Sigmoid colon (tissue), 7 donors: ENCODE data around the gene KRTAP10-3. TPM values are rescaled to one million over a fixed set of nuclear protein-coding genes. Genes with fewer than 3 reads are reported as not detected.

Experiments
- DNase-seq: peaks from one replicate; pipeline ENCODE4 v3.0.0-alpha.2; 2019
- H3K27ac ChIP-seq, 4 donors: fragments of 200-600 bp; sonication (generic); one replicate each; pipeline ENCODE4 v1.5.1; 2016 to 2019; ENCODE audit warnings: mild to moderate bottlenecking in 1 of 4
- H3K27me3 ChIP-seq, 3 donors: fragments of 200-600 bp; sonication (generic); one replicate each; pipeline ENCODE4 v1.5.1; 2019; ENCODE audit warnings: mild to moderate bottlenecking in 1 of 3
- H3K36me3 ChIP-seq, 4 donors: fragments of 200-600 bp; sonication (generic); one replicate each; pipeline ENCODE4 v1.5.1; 2016 to 2019
- H3K4me1 ChIP-seq, 4 donors: fragments of 200-600 bp; sonication (generic); one replicate each; pipeline ENCODE4 v1.5.1; 2017 to 2019
- H3K4me3 ChIP-seq, 4 donors: fragments of 200-600 bp; sonication (generic); one replicate each; pipeline ENCODE4 v1.5.1; 2017 to 2019; ENCODE audit warnings: mild to moderate bottlenecking in 2 of 4, moderate library complexity in 1 of 4
- H3K9me3 ChIP-seq, 4 donors: fragments of 200-600 bp in 3 of 4; sonication (generic) in 3 of 4; one replicate each; pipeline versions ENCODE4 v1.5.1 to v1.6.1; 2013 to 2019
- EP300 ChIP-seq, 4 donors: sonication (generic); formaldehyde crosslinking; IDR thresholded peaks; one replicate each; pipeline ENCODE4 v1.6.1; 2017; ENCODE audit warnings: antibody characterized with exemption in 4 of 4
- POLR2A ChIP-seq, 2 donors: fragments of 450-650 bp; IDR thresholded peaks; one replicate each; pipeline ENCODE4 v1.6.1; 2016; ENCODE audit warnings: antibody characterized with exemption in 2 of 2, mild to moderate bottlenecking in 2 of 2, moderate library complexity in 2 of 2
- POLR2AphosphoS5 ChIP-seq, 4 donors: sonication (generic); formaldehyde crosslinking; IDR thresholded peaks; one replicate each; pipeline ENCODE4 v1.6.1; 2017; ENCODE audit warnings: antibody characterized with exemption in 4 of 4
- WGBS, 2 donors: extraction: QIAGEN DNeasy Blood & Tissue Kit; methylation state at CpG; one replicate each; pipeline ENCODE4 v1.1.7; 2013; 5-methylcytosine and 5-hydroxymethylcytosine counted together
- intact Hi-C: fragments of 100-400 bp; cut with DNase I; formaldehyde crosslinking; loops from one replicate; pipeline ENCODE4 v1.15.1; 2023
- polyA plus RNA-seq, 3 donors: library from polyadenylated mRNA; stranded (reverse); fragments of 200-250 nt; gene quantifications; one replicate each; pipeline ENCODE4 v1.2.3, GENCODE V29; 2013
- total RNA-seq, 4 donors: library from RNA; depleted of rRNA; stranded (reverse); fragments of >200 nt; gene quantifications; one replicate each; pipeline ENCODE4 v1.1.0, GENCODE V29; 2016
- TF ChIP-seq, protein P1 (sequence below), 4 experiments: fragments of 450-650 bp in 3 of 4; fragments of 200-600 bp in 1 of 4; IDR thresholded peaks; one replicate each; pipeline ENCODE4 v1.5.1; 2016 to 2019; ENCODE audit warnings: antibody characterized with exemption in 4 of 4, mild to moderate bottlenecking in 3 of 4, moderate library complexity in 2 of 4
- donor health status: healthy with polysubstance abuse.
- donor health status: Bipolar disorder and iron deficiency.
- donor health status: healthy.

Gene KRTAP10-3
- total and polyA plus RNA-seq, 7 donors, result 0.66 TPM; not detected in 6

DNA sequence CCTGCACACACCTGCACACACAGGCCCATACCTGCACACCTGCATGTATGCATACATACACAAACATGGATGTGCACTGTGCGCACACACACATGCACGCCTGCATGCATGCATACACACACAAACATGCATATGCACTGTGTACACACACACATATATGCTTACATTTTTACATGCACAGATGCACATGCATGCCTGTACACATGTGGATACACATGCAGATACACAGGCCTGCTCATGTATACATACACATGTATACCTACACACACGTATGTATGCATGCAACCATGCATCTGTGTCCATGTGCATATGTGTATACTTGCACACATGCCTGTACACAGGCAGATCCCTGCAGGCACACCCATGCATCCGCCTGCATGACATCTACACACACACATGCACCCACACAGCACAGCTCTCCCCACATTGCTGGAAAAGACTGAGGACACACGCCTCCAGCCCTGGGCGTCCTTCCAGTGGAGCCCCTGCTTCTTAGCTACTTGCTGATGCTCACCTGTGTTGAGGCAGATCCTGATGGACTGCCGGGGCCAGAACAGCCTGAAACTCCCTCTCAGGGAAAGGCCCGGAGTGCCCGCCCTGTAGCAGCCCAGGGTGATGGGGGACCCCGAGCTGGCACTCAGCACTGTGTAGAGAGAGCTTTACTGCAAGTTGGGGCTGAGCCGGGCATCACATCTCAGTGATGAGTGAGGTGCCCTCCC lies 47.2 kb downstream of the KRTAP10-3 start:
- peaks cover 0 to 9% (median 3%) of the 10 kb centered on the region in 4 donors for H3K4me1 ChIP-seq
- no peak overlapping the region for H3K27ac ChIP-seq
- 86 to 91% methylated on average over 11 of the region's 11 CpGs for WGBS, 2 donors
- intact Hi-C loops, result no loop called here
- no peaks in the 10 kb centered on the region for H3K36me3 ChIP-seq
- no peaks in the 10 kb centered on the region for H3K9me3 ChIP-seq
- no peak overlapping the region for H3K4me3 ChIP-seq
- TF ChIP-seq, protein P1, sequence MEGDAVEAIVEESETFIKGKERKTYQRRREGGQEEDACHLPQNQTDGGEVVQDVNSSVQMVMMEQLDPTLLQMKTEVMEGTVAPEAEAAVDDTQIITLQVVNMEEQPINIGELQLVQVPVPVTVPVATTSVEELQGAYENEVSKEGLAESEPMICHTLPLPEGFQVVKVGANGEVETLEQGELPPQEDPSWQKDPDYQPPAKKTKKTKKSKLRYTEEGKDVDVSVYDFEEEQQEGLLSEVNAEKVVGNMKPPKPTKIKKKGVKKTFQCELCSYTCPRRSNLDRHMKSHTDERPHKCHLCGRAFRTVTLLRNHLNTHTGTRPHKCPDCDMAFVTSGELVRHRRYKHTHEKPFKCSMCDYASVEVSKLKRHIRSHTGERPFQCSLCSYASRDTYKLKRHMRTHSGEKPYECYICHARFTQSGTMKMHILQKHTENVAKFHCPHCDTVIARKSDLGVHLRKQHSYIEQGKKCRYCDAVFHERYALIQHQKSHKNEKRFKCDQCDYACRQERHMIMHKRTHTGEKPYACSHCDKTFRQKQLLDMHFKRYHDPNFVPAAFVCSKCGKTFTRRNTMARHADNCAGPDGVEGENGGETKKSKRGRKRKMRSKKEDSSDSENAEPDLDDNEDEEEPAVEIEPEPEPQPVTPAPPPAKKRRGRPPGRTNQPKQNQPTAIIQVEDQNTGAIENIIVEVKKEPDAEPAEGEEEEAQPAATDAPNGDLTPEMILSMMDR (IDR thresholded peaks at IDR 0.05), result no peak
- TF ChIP-seq EP300 (IDR thresholded peaks at IDR 0.05), result no peak
- no peak for TF ChIP-seq POLR2A (IDR thresholded peaks at IDR 0.05)
- TF ChIP-seq POLR2AphosphoS5 (IDR thresholded peaks at IDR 0.05), result no peak
- H3K27me3 ChIP-seq, result peaks cover 3 to 36% (median 15%) of the 10 kb centered on the region in 3 donors
- no peak for DNase-seq

DNA sequence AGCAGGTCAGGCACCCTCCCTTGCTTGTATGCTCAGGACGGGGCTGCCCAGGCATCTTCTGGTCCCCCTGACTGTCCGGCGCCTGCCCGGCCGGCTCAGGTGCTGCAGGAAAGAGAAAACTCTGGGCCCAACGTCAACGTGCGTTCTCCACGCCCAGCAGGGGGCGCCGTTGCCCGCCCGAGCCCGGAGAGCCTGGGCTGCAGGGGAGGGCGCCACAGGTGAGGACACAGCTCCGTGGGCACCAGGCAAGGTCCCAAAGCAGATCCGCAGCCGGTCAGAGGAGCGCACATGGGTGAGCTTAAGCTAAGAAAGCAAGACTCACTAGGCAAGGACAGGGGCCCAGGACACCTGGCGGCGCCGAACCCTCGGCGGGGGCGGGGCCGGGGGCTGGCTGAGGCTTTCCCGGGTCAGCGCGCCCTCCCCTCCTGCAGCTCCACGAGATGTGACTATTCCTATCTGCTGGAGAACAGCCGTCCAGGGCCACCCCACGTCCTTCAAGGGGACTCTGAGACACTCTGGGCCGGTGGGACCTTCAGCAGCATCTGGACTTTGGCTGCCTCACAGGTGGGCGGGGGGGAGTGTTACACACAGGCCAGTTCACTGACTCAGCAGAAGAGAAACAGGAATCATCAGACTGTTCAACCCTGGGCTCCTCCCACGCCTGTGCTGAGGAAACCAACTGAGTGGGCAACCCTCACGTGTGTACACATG lies 47.9 kb downstream of the KRTAP10-3 start:
- H3K27ac ChIP-seq, result no peak overlapping the region
- peaks cover 0 to 9% (median 3%) of the 10 kb centered on the region in 4 donors for H3K4me1 ChIP-seq
- TF ChIP-seq, protein P1 (IDR thresholded peaks at IDR 0.05), result peak; percentile 24 to 71 (median 55)
- TF ChIP-seq POLR2A (IDR thresholded peaks at IDR 0.05), result no peak
- no peak for TF ChIP-seq POLR2AphosphoS5 (IDR thresholded peaks at IDR 0.05)
- WGBS, 2 donors, result 4 to 10% methylated on average over 36 of the region's 36 CpGs
- intact Hi-C loops, result loop anchor here (1.0 kb wide), 1 partner anchor 283 kb away; no protein-coding TSS in a partner anchor
- DNase-seq, result no peak
- no peak overlapping the region for H3K4me3 ChIP-seq
- no peaks in the 10 kb centered on the region for H3K36me3 ChIP-seq
- no peaks in the 10 kb centered on the region for H3K9me3 ChIP-seq
- H3K27me3 ChIP-seq, result peaks cover 3 to 42% (median 15%) of the 10 kb centered on the region in 3 donors

DNA sequence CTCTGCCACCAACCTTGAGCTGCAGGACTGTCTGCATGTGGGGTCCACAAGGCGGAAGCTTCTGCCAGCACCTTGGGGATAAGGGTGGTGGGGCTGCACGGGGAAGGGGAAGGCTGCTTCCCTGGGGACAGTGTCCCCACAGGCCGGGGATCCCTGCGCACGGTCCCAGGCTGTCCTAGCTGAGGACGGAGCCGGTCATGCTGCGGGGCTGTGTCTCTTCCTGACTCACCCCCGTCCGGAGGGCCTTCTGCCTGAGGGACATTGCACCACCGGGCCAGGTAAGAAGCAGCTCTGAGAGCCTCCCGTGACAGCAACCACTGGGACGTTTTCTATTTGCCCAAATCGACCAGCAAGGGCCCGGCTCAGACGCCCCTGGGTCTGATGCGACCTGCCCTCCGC lies 48.5 kb downstream of the KRTAP10-3 start:
- TF ChIP-seq, protein P1 (IDR thresholded peaks at IDR 0.05), result no peak
- TF ChIP-seq POLR2A (IDR thresholded peaks at IDR 0.05), result no peak
- TF ChIP-seq POLR2AphosphoS5 (IDR thresholded peaks at IDR 0.05), result no peak
- TF ChIP-seq EP300 (IDR thresholded peaks at IDR 0.05), result no peak
- H3K4me1 ChIP-seq, result peaks cover 0 to 9% (median 3%) of the 10 kb centered on the region in 4 donors
- H3K27ac ChIP-seq, result no peak overlapping the region
- no peaks in the 10 kb centered on the region for H3K36me3 ChIP-seq
- H3K9me3 ChIP-seq, result no peaks in the 10 kb centered on the region
- 42 to 59% methylated on average over 18 of the region's 18 CpGs for WGBS, 2 donors
- intact Hi-C loops, result loop anchor here (1.0 kb wide), 1 partner anchor 283 kb away; no protein-coding TSS in a partner anchor
- DNase-seq, result no peak
- H3K4me3 ChIP-seq, result no peak overlapping the region
- peaks cover 3 to 42% (median 15%) of the 10 kb centered on the region in 3 donors for H3K27me3 ChIP-seq

DNA sequence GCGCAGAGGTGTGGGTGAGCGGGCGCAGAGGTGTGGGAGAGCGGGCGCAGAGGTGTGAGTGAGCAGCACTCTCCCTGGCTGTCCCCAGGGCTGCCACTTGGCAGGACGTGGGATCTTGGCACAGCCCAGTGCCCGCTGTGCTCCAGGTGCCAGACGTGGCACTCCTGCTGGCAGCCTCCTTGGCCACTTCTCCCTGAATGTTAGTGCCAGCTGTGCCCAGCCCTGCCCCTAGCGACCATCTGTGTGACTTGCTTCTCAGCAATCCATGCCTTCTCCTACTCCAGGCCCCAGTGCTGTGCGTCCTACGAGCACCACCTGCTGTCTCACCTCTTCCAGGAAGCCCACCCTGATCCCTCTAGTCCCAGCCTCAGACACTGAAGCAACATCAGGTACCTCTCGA lies 49.1 kb downstream of the KRTAP10-3 start:
- 18 to 75% methylated on average over 12 of the region's 12 CpGs for WGBS, 2 donors

More for the DNA sequence above, 49.1 kb downstream of the KRTAP10-3 start:
- peaks cover 3 to 46% (median 15%) of the 10 kb centered on the region in 3 donors for H3K27me3 ChIP-seq
- H3K9me3 ChIP-seq, result no peaks in the 10 kb centered on the region
- no peaks in the 10 kb centered on the region for H3K36me3 ChIP-seq
- TF ChIP-seq EP300 (IDR thresholded peaks at IDR 0.05) (no peak), POLR2AphosphoS5 (IDR thresholded peaks at IDR 0.05) (no peak), POLR2A (IDR thresholded peaks at IDR 0.05) (no peak)
- TF ChIP-seq, protein P1 (IDR thresholded peaks at IDR 0.05), result peak in 1 of 4 experiments; percentile 20
- intact Hi-C loops, result no loop called here
- no peak overlapping the region for H3K27ac ChIP-seq
- no peak overlapping the region for H3K4me3 ChIP-seq
- H3K4me1 ChIP-seq, result peaks cover 0 to 9% (median 3%) of the 10 kb centered on the region in 4 donors
- no peak for DNase-seq
